Measurements from ENCODE around the gene REV3L.
"Not testable (repeated sequence)": the region's sequence is repeated elsewhere in the genome, so short reads cannot be mapped to it uniquely, and the experiment has no call there.

REV3L gene

DNA sequence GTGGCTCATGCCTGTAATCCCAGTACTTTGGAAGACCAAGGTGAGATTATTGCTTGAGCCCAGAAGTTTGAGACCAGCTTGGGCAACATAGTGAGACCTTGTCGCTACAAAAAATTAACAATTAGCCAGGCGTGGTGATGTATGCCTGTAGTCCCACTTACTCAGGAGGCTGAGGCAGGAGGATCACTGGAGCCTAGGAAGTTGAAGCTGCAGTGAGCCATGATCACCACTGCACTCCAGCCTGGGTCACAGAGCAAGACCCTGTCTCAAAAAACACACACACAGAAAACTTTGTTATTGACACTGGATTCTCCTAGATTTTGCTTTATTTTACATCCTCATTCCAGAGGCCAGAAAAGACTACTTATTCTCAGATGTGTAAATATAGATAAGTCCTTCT, 9.5 kb upstream of the REV3L start:
- no peak for DNase-seq (ENCODE audit: low read depth)

GRCh38 chr6:111490067-111490466, 7.0 kb upstream of the REV3L start:
- DNase-seq (ENCODE audit: low read depth), result no peak

- no peak for DNase-seq (ENCODE audit: low read depth)
Observed at GRCh38 chr6:111487661-111488060, 4.6 kb upstream of the REV3L start.

DNA sequence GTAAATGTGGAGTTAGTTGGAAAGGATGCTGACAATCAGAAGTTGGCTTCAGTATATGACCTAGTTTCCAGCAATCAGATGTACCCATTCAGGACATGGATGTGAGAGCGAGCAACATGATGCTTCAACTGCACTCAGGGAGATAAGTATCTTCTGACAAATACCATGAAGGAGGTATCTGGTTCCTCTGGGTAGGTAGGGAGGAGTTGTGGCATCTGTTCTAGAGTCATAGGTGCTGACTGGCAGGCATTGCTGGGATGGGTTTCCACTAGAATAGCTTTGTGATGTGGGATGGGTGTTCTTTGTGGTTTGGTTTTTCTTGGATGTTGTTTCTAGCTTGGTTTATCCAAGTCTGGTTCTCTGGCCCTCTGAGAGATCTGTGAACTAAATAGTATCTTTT, 3.9 kb upstream of the REV3L start:
- DNase-seq (ENCODE audit: low read depth), result no peak

DNA sequence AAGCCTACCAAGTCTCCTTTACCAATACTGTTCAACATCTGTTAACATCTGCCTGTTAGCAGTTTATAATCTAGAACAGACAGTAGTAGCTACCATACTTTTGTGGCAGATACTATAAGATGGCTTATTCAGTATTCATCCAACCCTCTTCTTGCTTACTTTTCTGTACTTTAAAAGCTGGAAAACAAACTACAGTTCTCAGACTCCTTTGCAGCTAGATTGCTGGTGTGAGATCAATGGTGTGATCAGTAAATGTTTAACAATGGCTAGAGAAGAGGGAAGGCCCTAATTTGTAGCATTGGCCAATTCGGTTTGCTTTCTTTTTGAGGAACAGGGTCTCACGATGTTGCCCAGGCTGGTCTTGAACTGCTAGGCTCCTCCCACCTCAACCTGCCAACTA, 3.5 kb upstream of the REV3L start:
- no peak for DNase-seq (ENCODE audit: low read depth)

GRCh38 chr6:111485342-111485741, 2.3 kb upstream of the REV3L start:
- DNase-seq (ENCODE audit: low read depth), result no peak

- no peak for DNase-seq (ENCODE audit: low read depth)
Observed at GRCh38 chr6:111484633-111484930, 1.6 kb upstream of the REV3L start.

- peak; percentile 79 for DNase-seq (ENCODE audit: low read depth)
Observed at GRCh38 chr6:111483736-111484632, 966 bp upstream of the REV3L start.

DNA sequence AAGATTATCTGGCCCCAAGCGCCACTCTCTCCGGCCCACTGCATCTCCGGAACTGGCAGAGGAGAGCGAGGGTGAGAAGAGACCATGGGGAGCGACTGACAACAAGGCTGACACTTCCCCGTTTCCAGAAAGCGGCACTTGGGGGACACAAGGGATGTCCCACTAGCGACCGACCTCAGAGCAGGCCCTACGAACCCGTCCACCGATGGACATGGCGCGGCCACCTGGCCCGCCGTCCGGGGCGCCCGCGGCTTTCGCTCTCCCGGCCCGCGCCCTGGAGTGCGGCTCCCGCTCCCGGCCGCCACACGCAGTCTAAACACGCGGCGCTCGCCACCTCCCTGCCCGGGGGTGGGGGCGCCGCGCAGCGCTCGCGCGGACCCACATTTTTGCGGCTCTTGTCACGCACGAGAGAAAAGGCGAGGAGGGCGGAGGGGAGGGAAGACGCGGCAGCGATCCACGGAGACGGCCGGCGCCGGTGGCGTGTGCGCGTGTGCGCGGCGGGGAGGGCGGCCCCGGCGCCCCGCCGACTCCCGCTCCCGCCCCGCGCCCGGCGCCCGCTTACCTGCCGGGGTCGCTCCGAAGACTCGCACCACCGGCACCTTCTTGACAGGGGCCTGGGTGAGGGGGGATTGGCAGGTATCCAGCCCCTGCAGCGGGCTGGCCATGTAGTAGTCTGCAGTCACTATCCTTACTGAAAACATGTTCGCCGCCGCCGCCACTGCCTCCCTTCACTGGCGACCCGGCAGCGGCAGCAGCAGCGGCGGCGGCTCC, 645 bp downstream of the REV3L start:
- peak; percentile 20 for DNase-seq (ENCODE audit: low read depth)

GRCh38 chr6:111481836-111482187, 1.2 kb downstream of the REV3L start:
- DNase-seq (ENCODE audit: low read depth), result no peak

DNA sequence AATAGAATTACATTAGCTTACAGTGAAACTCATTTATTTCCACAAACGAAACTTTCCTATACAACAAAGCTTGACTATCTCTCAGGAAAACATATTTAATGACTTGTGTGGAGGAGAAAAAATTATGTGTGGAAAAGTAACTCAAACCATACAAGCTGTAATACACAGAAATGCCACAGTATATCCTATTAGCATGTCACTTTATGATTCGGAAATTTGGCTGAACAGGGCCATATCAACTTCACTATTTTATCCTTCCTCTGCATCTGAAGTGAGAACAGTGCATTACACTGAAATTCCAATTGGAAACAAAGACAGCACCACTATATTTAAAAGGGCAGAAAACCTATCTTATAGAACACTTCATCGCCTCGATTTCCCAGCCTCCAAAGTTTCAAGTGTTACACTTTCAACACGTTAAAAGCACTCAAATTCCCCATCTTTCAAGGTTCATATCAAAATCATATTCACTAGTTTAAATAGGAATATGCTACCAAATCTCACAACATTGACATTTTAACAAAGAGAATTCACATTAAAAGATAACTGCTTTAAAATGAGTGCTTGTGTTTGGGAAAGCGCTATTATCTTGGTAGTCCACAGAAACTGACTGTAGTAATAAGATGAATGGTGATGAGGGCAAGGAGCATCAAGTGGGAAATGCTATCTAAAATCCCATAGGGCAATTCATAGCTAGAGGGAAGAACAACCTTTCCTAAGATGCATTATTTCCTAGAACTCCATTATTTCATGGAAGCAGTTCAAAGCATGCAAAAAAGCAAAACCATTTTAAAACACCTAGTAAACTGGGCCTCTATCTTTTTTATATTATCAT, 1.8 kb downstream of the REV3L start:
- no peak for DNase-seq (ENCODE audit: low read depth)

DNA sequence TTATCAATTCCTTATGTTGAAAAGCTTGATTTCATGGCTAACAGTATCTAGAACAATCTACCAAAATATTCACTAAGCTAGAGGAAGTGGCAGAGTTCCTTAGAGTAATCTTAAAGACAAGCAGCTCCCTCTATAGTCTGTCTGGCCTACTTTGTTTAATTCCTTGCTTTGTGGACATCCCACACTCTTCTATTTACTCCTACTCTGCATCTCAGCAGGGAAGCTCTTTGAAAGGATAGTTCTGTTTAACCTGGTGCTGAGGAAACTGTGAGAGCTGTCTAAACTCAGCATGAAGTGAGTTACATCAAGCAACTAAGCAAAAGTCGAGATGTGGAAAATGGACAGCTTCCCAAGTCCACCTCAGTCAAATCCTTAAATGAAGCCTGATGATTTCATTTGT, 4.3 kb downstream of the REV3L start:
- no peak for DNase-seq (ENCODE audit: low read depth)

GRCh38 chr6:111478064-111478476, 4.9 kb downstream of the REV3L start:
- DNase-seq (ENCODE audit: low read depth), result no peak

GRCh38 chr6:111477481-111477938, 5.5 kb downstream of the REV3L start:
- DNase-seq (ENCODE audit: low read depth), result no peak

DNA sequence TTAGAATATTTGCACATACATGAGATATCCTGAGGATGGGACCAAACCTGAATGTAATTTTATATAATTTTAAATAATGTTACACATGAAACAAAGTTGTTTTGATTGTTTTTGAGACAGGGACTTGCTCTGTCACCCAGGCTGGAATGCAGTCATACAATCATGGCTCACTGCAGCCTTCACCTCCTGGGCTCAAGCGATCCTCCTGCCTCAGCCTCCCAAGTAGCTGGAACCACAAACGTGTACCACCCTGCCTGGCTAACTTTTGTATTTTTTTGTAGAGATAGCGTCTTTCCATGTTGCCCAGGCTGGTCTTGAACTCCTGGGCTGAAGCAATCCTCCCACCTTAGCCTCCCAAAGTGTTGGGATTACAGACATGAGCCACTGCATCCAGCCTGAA, 7.0 kb downstream of the REV3L start:
- not testable (repeated sequence) for DNase-seq (ENCODE audit: low read depth)

DNA sequence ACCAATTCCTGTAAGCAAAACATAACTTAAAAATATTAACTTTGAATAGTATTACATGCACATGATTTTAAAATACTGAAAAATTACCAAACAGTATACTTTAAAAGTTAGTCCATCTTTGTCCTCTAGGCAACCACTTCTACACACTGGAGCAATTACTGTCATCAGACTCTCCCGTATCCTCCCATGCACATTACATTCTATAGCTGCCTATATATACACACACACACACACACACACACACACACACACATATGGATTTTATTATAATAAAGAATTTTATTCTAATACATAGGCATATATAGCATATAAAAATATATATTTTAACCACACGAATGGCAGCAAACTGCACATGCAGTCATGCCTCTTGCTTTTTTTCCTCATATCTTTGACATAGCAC, 8.2 kb downstream of the REV3L start:
- no peak for DNase-seq (ENCODE audit: low read depth)

- DNase-seq (ENCODE audit: low read depth), result no peak
Observed at GRCh38 chr6:111474106-111474505, 8.9 kb downstream of the REV3L start.

DNA sequence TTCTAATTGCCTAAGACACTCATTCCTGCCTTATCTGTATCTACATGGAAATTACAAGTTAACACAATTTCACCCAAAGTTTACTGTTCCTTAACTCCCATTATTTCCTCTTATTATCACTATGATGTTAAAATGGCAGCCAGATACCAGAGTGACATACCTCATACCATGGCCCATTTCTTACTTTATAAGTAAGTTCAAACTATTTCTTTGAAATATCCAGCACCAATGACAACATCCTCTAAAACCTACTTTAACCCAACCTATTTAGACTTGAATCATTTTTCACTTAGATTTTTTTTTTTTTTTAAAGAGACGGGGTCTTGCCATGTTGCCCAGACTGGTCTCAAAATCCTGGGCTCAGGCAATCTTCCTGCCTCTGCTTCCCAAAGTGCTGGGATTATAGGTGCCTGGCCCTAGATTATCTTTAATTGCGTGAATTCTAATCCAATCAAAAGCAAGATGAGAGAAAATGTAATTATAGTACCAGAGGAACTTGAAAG, 10.0 kb downstream of the REV3L start:
- no peak for DNase-seq (ENCODE audit: low read depth)

- no peak for DNase-seq (ENCODE audit: low read depth)
Observed at GRCh38 chr6:111471958-111472357, 11.1 kb downstream of the REV3L start.

DNA sequence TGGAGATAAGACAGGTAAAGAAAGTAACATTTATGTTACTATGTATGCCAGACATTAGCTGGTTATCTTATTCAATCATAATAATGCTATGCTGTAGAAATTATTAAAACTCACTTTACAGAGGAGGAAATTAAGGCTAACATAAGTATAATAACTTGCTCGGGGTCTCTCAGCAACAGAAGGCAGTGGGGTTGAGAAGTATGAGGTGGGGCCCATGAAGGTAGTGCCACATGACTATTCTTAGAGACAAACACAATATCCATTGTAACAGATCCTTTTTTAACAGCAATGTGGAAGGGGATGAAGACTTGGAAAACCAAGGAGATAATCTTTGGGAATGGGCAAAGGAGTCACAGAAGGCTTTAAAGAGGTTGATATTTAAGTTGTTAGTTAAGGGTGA, 11.5 kb downstream of the REV3L start:
- DNase-seq (ENCODE audit: low read depth), result no peak

DNA sequence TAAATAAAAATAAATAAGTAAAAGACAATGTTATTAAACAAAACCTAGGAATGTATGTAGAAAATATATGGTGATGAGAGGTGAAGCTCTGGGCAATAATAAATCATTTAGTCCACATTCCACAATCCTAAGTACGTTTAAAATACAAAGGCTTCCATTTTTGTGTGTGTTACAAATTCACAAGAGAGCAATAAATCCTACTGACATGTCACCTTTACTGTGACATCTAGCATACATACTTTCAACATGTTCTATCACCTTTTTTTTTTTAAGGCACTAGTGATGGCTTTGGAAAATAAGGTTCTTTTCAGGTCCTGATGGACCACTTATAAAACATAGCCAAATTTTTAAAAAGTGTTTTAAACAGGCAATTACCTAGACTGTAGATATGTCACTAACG, 12.0 kb downstream of the REV3L start:
- DNase-seq (ENCODE audit: low read depth), result no peak

GRCh38 chr6:111469543-111469942, 13.5 kb downstream of the REV3L start:
- DNase-seq (ENCODE audit: low read depth), result no peak
